ENCODE results near the gene NCOA4. TPM values are rescaled to one million over a fixed set of nuclear protein-coding genes. Genes with fewer than 3 reads are reported as not detected.

NCOA4 gene
- total RNA-seq, 2 experiments from 2014 or later = 71.1 to 78.8 TPM

- intact Hi-C loops (cut with micrococcal nuclease; ENCODE audit: unreplicated experiment) = no loop called here
- no peak for TF ChIP-seq CTCF (conservative IDR thresholded peaks at IDR 0.05; ENCODE audit: low read length)
- no peak overlapping the region for H3K4me2 ChIP-seq (ENCODE audit: low read length)
- H3K36me3 ChIP-seq (ENCODE audit: insufficient read depth, low read length) = peaks cover 83% of the 10 kb centered on the region
- peaks cover 29% of the 10 kb centered on the region for H3K4me1 ChIP-seq (ENCODE audit: insufficient read depth, low read length, poor library complexity, severe bottlenecking)
- H4K20me1 ChIP-seq (ENCODE audit: insufficient read depth, low read length) = peaks cover 22% of the 10 kb centered on the region
- H3K4me3 ChIP-seq (ENCODE audit: low read depth, low read length, poor library complexity, severe bottlenecking) = no peak overlapping the region
- H3K27ac ChIP-seq (ENCODE audit: low read depth, low read length, poor library complexity, severe bottlenecking) = no peak overlapping the region
- BruUV-seq (replicated peaks) = no TSS peak
- peaks cover 60% of the 10 kb centered on the region for H3K79me2 ChIP-seq (ENCODE audit: insufficient read depth, low read depth, low read length)
- H3K9me2 ChIP-seq (ENCODE audit: insufficient read depth, low read length) = no peaks in the 10 kb centered on the region
- no peak overlapping the region for H2AFZ ChIP-seq (ENCODE audit: low read length)
- ChIA-PET POLR2A (interaction anchor here (1.2 kb wide), 1 partner anchor 14 kb away, joined by 3 read pairs; no protein-coding TSS in a partner anchor), CTCF (ENCODE audit: unreplicated experiment) (interaction anchor here (0.8 kb wide), 1 partner anchor 12 kb away, joined by 4 read pairs; no protein-coding TSS in a partner anchor)
- DNase-seq (ENCODE audit: low spot score) = no peak
- no peaks in the 10 kb centered on the region for H3K9me3 ChIP-seq (ENCODE audit: low read length)
Observed at GRCh38 chr10:46016190-46016589, 14.2 kb downstream of the NCOA4 start.

- peaks cover 16% of the 10 kb centered on the region for H4K20me1 ChIP-seq (ENCODE audit: insufficient read depth, low read length)
Observed at GRCh38 chr10:46014683-46015405, 15.6 kb downstream of the NCOA4 start.

More at GRCh38 chr10:46014683-46015405, 15.6 kb downstream of the NCOA4 start:
- ChIA-PET POLR2A (interaction anchor here (0.6 to 1.5 kb wide), 5 partner anchors 10 to 461 kb away, joined by 3 read pairs; no protein-coding TSS in a partner anchor), CTCF (ENCODE audit: unreplicated experiment) (no interaction called here)
- Histone ChIP-seq H3K36me3 (ENCODE audit: insufficient read depth, low read length) (peaks cover 97% of the 10 kb centered on the region), H3K9me2 (ENCODE audit: insufficient read depth, low read length) (no peaks in the 10 kb centered on the region), H3K4me3 (ENCODE audit: low read depth, low read length, poor library complexity, severe bottlenecking) (no peak overlapping the region), H3K4me1 (ENCODE audit: insufficient read depth, low read length, poor library complexity, severe bottlenecking) (peaks cover 16% of the 10 kb centered on the region), H3K4me2 (ENCODE audit: low read length) (no peak overlapping the region), H3K9me3 (ENCODE audit: low read length) (no peaks in the 10 kb centered on the region), H2AFZ (ENCODE audit: low read length) (no peak overlapping the region), H3K27ac (ENCODE audit: low read depth, low read length, poor library complexity, severe bottlenecking) (no peak overlapping the region), H3K79me2 (ENCODE audit: insufficient read depth, low read depth, low read length) (peaks cover 46% of the 10 kb centered on the region)
- BruUV-seq (replicated peaks) = no TSS peak
- TF ChIP-seq CTCF (conservative IDR thresholded peaks at IDR 0.05; ENCODE audit: low read length) (no peak), EZH2phosphoT487 (IDR thresholded peaks at IDR 0.05; ENCODE audit: borderline replicate concordance, low read depth, low read length) (no peak)
- intact Hi-C loops (cut with micrococcal nuclease; ENCODE audit: unreplicated experiment) = no loop called here
- DNase-seq (ENCODE audit: low spot score) = no peak
